ENCODE data around the gene RNF41. TPM values are rescaled to one million over a fixed set of nuclear protein-coding genes. Genes with fewer than 3 reads are reported as not detected.
"Not testable (repeated sequence)": the region's sequence is repeated elsewhere in the genome, so short reads cannot be mapped to it uniquely, and the experiment has no call there.

The RNF41 gene
- total and polyA plus RNA-seq, 4 donors = 51.5 to 75.1 (median 57.3) TPM

GRCh38 chr12:56158029-56158925, 63.4 kb downstream of the RNF41 start, which contains the start of gene MYL6:
TSS of gene MYL6 (plus strand) at chr12:56158359. CDS start at chr12:56158402, 43 bp downstream.
- Histone ChIP-seq H3K4me3 (ENCODE audit: low read depth, low read length) (peak within 1 kb of the TSS; percentile 100), H3K4me1 (ENCODE audit: control insufficient read depth, insufficient read depth, low read length) (peaks cover 54% of the 10 kb centered on the region), H3K9me3 (ENCODE audit: control insufficient read depth, insufficient read depth, low read length) (no peaks in the 10 kb centered on the region), H3K27ac (ENCODE audit: low read depth, low read length) (peak within 1 kb of the TSS; percentile 99), H3K27me3 (ENCODE audit: control insufficient read depth, insufficient read depth, low read length) (no peaks in the 10 kb centered on the region), H3K36me3 (ENCODE audit: control insufficient read depth, insufficient read depth, low read length) (peaks cover 57% of the 10 kb centered on the region)
- DNase-seq (ENCODE audit: low read depth in 4 of 6, low spot score in 6 of 6) = peak; percentile 91 to 99 (median 97)
- WGBS (ENCODE audit: insufficient coverage) = under 1% methylated on average over 17 of the region's 30 CpGs

- WGBS (ENCODE audit: insufficient coverage) = 1% methylated on average over 39 of the region's 45 CpGs
- Histone ChIP-seq H3K4me3 (ENCODE audit: low read depth, low read length) (peak overlapping the region; percentile 100), H3K27ac (ENCODE audit: low read depth, low read length) (peak overlapping the region; percentile 99), H3K9me3 (ENCODE audit: control insufficient read depth, insufficient read depth, low read length) (no peaks in the 10 kb centered on the region), H3K36me3 (ENCODE audit: control insufficient read depth, insufficient read depth, low read length) (peaks cover 49% of the 10 kb centered on the region), H3K27me3 (ENCODE audit: control insufficient read depth, insufficient read depth, low read length) (no peaks in the 10 kb centered on the region), H3K4me1 (ENCODE audit: control insufficient read depth, insufficient read depth, low read length) (peaks cover 61% of the 10 kb centered on the region)
- peak; percentile 39 to 90 (median 67) for DNase-seq (ENCODE audit: low read depth in 4 of 6, low spot score in 6 of 6)
Observed at GRCh38 chr12:56157201-56158028, 64.3 kb downstream of the RNF41 start.

GRCh38 chr12:56156464-56157200, 65.1 kb downstream of the RNF41 start:
- not testable (repeated sequence) for H3K9me3 ChIP-seq (ENCODE audit: control insufficient read depth, insufficient read depth, low read length); H3K27me3 ChIP-seq (ENCODE audit: control insufficient read depth, insufficient read depth, low read length); DNase-seq (ENCODE audit: low read depth in 4 of 6, low spot score in 6 of 6)
- 92% methylated on average over 10 of the region's 21 CpGs for WGBS (ENCODE audit: insufficient coverage)
- H3K27ac ChIP-seq (ENCODE audit: low read depth, low read length) = peak overlapping the region; percentile 99
- peak overlapping the region; percentile 100 for H3K4me3 ChIP-seq (ENCODE audit: low read depth, low read length)
- H3K4me1 ChIP-seq (ENCODE audit: control insufficient read depth, insufficient read depth, low read length) = peaks cover 65% of the 10 kb centered on the region
- peaks cover 41% of the 10 kb centered on the region for H3K36me3 ChIP-seq (ENCODE audit: control insufficient read depth, insufficient read depth, low read length)

GRCh38 chr12:56155256-56155845, 66.4 kb downstream of the RNF41 start:
- no peak for DNase-seq (ENCODE audit: low read depth in 4 of 6, low spot score in 6 of 6)
- no peaks in the 10 kb centered on the region for H3K9me3 ChIP-seq (ENCODE audit: control insufficient read depth, insufficient read depth, low read length)
- H3K4me3 ChIP-seq (ENCODE audit: low read depth, low read length) = no peak overlapping the region
- 89% methylated on average over 8 of the region's 11 CpGs for WGBS (ENCODE audit: insufficient coverage)
- H3K27me3 ChIP-seq (ENCODE audit: control insufficient read depth, insufficient read depth, low read length) = no peaks in the 10 kb centered on the region
- H3K27ac ChIP-seq (ENCODE audit: low read depth, low read length) = no peak overlapping the region
- H3K4me1 ChIP-seq (ENCODE audit: control insufficient read depth, insufficient read depth, low read length) = peaks cover 59% of the 10 kb centered on the region
- H3K36me3 ChIP-seq (ENCODE audit: control insufficient read depth, insufficient read depth, low read length) = peaks cover 29% of the 10 kb centered on the region

- Histone ChIP-seq H3K27ac (ENCODE audit: low read depth, low read length) (no peak overlapping the region), H3K36me3 (ENCODE audit: control insufficient read depth, insufficient read depth, low read length) (peaks cover 25% of the 10 kb centered on the region), H3K9me3 (ENCODE audit: control insufficient read depth, insufficient read depth, low read length) (no peaks in the 10 kb centered on the region), H3K27me3 (ENCODE audit: control insufficient read depth, insufficient read depth, low read length) (no peaks in the 10 kb centered on the region), H3K4me1 (ENCODE audit: control insufficient read depth, insufficient read depth, low read length) (peaks cover 54% of the 10 kb centered on the region), H3K4me3 (ENCODE audit: low read depth, low read length) (no peak overlapping the region)
- WGBS (ENCODE audit: insufficient coverage) = 93% methylated on average over 5 of the region's 5 CpGs
- no peak for DNase-seq (ENCODE audit: low read depth in 4 of 6, low spot score in 6 of 6)
Observed at GRCh38 chr12:56154818-56155217, 66.9 kb downstream of the RNF41 start.

- no peak overlapping the region for H3K4me3 ChIP-seq (ENCODE audit: low read depth, low read length)
- no CpG with 5 or more reads among the region's 1 CpG for WGBS (ENCODE audit: insufficient coverage)
- DNase-seq (ENCODE audit: low read depth in 4 of 6, low spot score in 6 of 6) = no peak
Observed at GRCh38 chr12:56154246-56154771, 67.4 kb downstream of the RNF41 start.

GRCh38 chr12:56153678-56154065, 68.0 kb downstream of the RNF41 start:
- Histone ChIP-seq H3K36me3 (ENCODE audit: control insufficient read depth, insufficient read depth, low read length) (peaks cover 22% of the 10 kb centered on the region), H3K4me3 (ENCODE audit: low read depth, low read length) (no peak overlapping the region), H3K9me3 (ENCODE audit: control insufficient read depth, insufficient read depth, low read length) (no peaks in the 10 kb centered on the region), H3K4me1 (ENCODE audit: control insufficient read depth, insufficient read depth, low read length) (peaks cover 45% of the 10 kb centered on the region), H3K27me3 (ENCODE audit: control insufficient read depth, insufficient read depth, low read length) (no peaks in the 10 kb centered on the region), H3K27ac (ENCODE audit: low read depth, low read length) (no peak overlapping the region)
- 84% methylated on average over 4 of the region's 5 CpGs for WGBS (ENCODE audit: insufficient coverage)
- DNase-seq (ENCODE audit: low read depth in 4 of 6, low spot score in 6 of 6) = no peak

More at GRCh38 chr12:56154246-56154771, 67.4 kb downstream of the RNF41 start:
- Histone ChIP-seq H3K27ac (ENCODE audit: low read depth, low read length) (no peak overlapping the region), H3K9me3 (ENCODE audit: control insufficient read depth, insufficient read depth, low read length) (no peaks in the 10 kb centered on the region), H3K36me3 (ENCODE audit: control insufficient read depth, insufficient read depth, low read length) (peaks cover 20% of the 10 kb centered on the region), H3K4me1 (ENCODE audit: control insufficient read depth, insufficient read depth, low read length) (peaks cover 49% of the 10 kb centered on the region), H3K27me3 (ENCODE audit: control insufficient read depth, insufficient read depth, low read length) (no peaks in the 10 kb centered on the region)

GRCh38 chr12:56152756-56153677, 68.7 kb downstream of the RNF41 start:
- WGBS (ENCODE audit: insufficient coverage) = 0% methylated on average over 2 of the region's 8 CpGs
- H3K36me3 ChIP-seq (ENCODE audit: control insufficient read depth, insufficient read depth, low read length) = peaks cover 22% of the 10 kb centered on the region
- peak overlapping the region; percentile 80 for H3K4me3 ChIP-seq (ENCODE audit: low read depth, low read length)
- H3K27me3 ChIP-seq (ENCODE audit: control insufficient read depth, insufficient read depth, low read length) = no peaks in the 10 kb centered on the region
- H3K27ac ChIP-seq (ENCODE audit: low read depth, low read length) = peak overlapping the region; percentile 93
- H3K4me1 ChIP-seq (ENCODE audit: control insufficient read depth, insufficient read depth, low read length) = peaks cover 45% of the 10 kb centered on the region
- no peaks in the 10 kb centered on the region for H3K9me3 ChIP-seq (ENCODE audit: control insufficient read depth, insufficient read depth, low read length)
- no peak for DNase-seq (ENCODE audit: low read depth in 4 of 6, low spot score in 6 of 6)

All from spinal cord (tissue), 10 donors.